ENCODE measurements around the gene ASS1. TPM values are rescaled to one million over a fixed set of nuclear protein-coding genes. Genes with fewer than 3 reads are reported as not detected.
A peak's percentile ranks its signal among the peaks of the same experiment; 100 is the strongest.

Gene ASS1
- total RNA-seq, 1 experiment from 2014 or later, result 299 TPM

DNA sequence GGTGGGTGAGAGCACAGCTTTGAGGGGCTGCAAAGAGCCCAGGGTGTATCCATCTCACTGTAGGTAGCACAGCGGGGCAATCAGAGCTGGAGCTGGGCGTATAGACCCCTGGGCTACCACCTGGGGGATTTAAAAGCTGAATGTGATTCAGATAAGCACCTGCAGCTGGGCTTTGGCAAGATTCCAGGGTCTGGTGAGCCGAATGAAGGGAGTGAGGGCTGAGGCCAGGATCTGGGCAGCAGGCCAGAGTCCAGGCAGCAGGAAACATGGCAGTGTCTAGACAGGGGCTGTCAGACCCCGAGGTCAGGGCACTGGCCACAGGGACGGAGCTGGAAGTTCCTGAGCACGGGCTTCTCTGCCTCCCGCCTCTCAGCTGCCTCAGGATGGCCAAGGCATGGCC is 8.7 kb downstream of the ASS1 start:
- BruUV-seq (replicated peaks), result no TSS peak
- Mint-ChIP-seq H3K27me3 (ENCODE audit: insufficient read depth, unreplicated experiment) (no peaks in the 10 kb centered on the region), H3K9me3 (ENCODE audit: unreplicated experiment) (no peaks in the 10 kb centered on the region), H3K4me1 (ENCODE audit: insufficient read depth, unreplicated experiment) (peaks cover 6% of the 10 kb centered on the region), H3K4me3 (ENCODE audit: unreplicated experiment) (no peak overlapping the region), H3K36me3 (ENCODE audit: insufficient read depth, unreplicated experiment) (peaks cover 53% of the 10 kb centered on the region), H3K27ac (ENCODE audit: low read depth, unreplicated experiment) (no peak overlapping the region)
- DNase-seq (ENCODE audit: unreplicated experiment), result peak; percentile 73
- POLR2A ChIA-PET, result interaction anchor here (0.7 kb wide), 1 partner anchor 8 kb away, joined by 3 read pairs; no protein-coding TSS in a partner anchor
- intact Hi-C loops (cut with micrococcal nuclease), result no loop called here
- no peak for TF ChIP-seq CTCF (IDR thresholded peaks at IDR 0.05; ENCODE audit: unreplicated experiment)
- CTCF ChIA-PET, result interaction anchor here (1.0 kb wide), 1 partner anchor 9 kb away, joined by 7 read pairs; no protein-coding TSS in a partner anchor

DNA sequence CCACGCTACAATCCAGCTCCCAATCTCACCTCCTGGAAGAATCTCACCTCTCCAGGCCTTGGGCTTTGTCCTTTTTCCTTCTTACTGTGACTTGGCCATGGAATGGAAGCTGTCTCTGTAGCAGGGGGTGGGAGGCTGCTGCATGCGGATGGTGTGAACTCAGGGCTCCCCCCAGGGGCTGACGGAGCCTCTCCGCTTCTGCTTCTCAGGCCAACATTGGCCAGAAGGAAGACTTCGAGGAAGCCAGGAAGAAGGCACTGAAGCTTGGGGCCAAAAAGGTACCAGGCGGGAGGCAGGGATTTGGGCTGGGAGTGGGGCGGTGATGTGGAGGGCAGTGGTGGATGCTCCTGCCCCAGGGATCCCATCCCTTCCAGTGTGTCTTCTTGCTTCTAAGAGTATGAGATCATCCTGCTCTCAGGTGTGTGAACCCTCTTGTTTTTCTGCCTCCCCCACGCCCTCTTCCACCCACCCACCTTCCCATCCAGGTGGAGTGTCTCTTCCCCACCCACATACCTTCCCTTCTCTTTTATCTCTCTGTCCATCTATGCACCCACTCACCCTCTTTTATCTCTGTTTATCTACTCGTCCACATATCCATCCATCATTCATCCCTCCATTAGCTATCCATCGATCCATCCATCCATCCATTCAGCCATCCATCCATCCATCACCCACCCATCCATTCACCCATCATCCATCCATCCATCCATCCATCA is 9.5 kb downstream of the ASS1 start:
- no TSS peak for BruUV-seq (replicated peaks)
- Mint-ChIP-seq H3K27ac (ENCODE audit: low read depth, unreplicated experiment) (no peak overlapping the region), H3K36me3 (ENCODE audit: insufficient read depth, unreplicated experiment) (peaks cover 49% of the 10 kb centered on the region), H3K4me3 (ENCODE audit: unreplicated experiment) (no peak overlapping the region), H3K27me3 (ENCODE audit: insufficient read depth, unreplicated experiment) (no peaks in the 10 kb centered on the region), H3K4me1 (ENCODE audit: insufficient read depth, unreplicated experiment) (peaks cover 6% of the 10 kb centered on the region), H3K9me3 (ENCODE audit: unreplicated experiment) (no peaks in the 10 kb centered on the region)
- TF ChIP-seq CTCF (IDR thresholded peaks at IDR 0.05; ENCODE audit: unreplicated experiment), result no peak
- DNase-seq (ENCODE audit: unreplicated experiment), result no peak
- ChIA-PET CTCF (interaction anchor here (0.7 kb wide), 1 partner anchor 23 kb away, joined by 3 read pairs; no protein-coding TSS in a partner anchor), POLR2A (interaction anchor here (0.6 to 0.7 kb wide), 3 partner anchors 8 to 980 kb away, joined by 3 read pairs; no protein-coding TSS in a partner anchor)
- intact Hi-C loops (cut with micrococcal nuclease), result no loop called here

DNA sequence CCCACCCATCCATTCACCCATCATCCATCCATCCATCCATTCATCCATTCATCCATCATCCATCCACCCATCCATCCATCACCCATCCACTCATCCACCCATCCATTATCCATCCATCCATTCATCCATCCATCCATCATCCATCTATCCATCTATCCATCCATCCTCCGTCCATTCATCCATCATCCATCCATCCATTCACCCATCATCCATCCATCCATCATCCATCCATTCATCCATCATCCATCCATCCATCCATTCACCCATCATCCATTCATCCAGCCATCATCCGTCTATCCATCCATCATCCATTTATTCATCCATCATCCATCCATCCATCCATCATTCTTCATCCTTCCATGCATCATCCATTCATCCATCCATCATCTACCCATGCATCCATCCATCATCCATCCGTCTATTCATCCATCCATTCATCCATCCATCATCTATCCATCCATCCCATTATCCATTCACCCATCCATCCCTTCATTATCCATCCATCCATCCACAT is 10.1 kb downstream of the ASS1 start:
- H3K9me3 Mint-ChIP-seq (ENCODE audit: unreplicated experiment), result no peaks in the 10 kb centered on the region
- no peaks in the 10 kb centered on the region for H3K27me3 Mint-ChIP-seq (ENCODE audit: insufficient read depth, unreplicated experiment)
- H3K4me1 Mint-ChIP-seq (ENCODE audit: insufficient read depth, unreplicated experiment), result peaks cover 6% of the 10 kb centered on the region

More for the DNA sequence above, 10.1 kb downstream of the ASS1 start:
- no peak for TF ChIP-seq CTCF (IDR thresholded peaks at IDR 0.05; ENCODE audit: unreplicated experiment)
- intact Hi-C loops (cut with micrococcal nuclease), result no loop called here
- ChIA-PET POLR2A (interaction anchor here (0.6 to 0.7 kb wide), 2 partner anchors 159 to 980 kb away, joined by 3 read pairs; no protein-coding TSS in a partner anchor), CTCF (interaction anchor here (0.7 kb wide), 1 partner anchor 23 kb away, joined by 3 read pairs; no protein-coding TSS in a partner anchor)
- Mint-ChIP-seq H3K4me3 (ENCODE audit: unreplicated experiment) (no peak overlapping the region), H3K36me3 (ENCODE audit: insufficient read depth, unreplicated experiment) (peaks cover 43% of the 10 kb centered on the region), H3K27ac (ENCODE audit: low read depth, unreplicated experiment) (no peak overlapping the region)
- no TSS peak for BruUV-seq (replicated peaks)
- DNase-seq (ENCODE audit: unreplicated experiment), result no peak

Measured in MCF 10A (cell line).